Measurements from ENCODE around the gene AATK. TPM values are rescaled to one million over a fixed set of nuclear protein-coding genes. Genes with fewer than 3 reads are reported as not detected.

Gene AATK
- total RNA-seq, 1 experiment from 2014 or later, result 24.2 TPM

GRCh38 chr17:81075307-81075706, 90.7 kb downstream of the AATK start:
- no peak for DNase-seq
- Histone ChIP-seq H3K4me1 (peaks cover 3% of the 10 kb centered on the region; the same call in 1 of the 2 replicates), H3K36me3 (no peaks in the 10 kb centered on the region), H3K27ac (no peak overlapping the region), H3K4me3 (no peak overlapping the region), H3K9me3 (replicated peaks) (no peaks in the 10 kb centered on the region), H3K27me3 (no peaks in the 10 kb centered on the region)

- peaks cover 3% of the 10 kb centered on the region; the same call in 1 of the 2 replicates for H3K4me1 ChIP-seq
- no peak overlapping the region for H3K4me3 ChIP-seq
- H3K27me3 ChIP-seq, result no peaks in the 10 kb centered on the region
- DNase-seq, result no peak
- no peaks in the 10 kb centered on the region for H3K36me3 ChIP-seq
- no peaks in the 10 kb centered on the region for H3K9me3 ChIP-seq (replicated peaks)
- H3K27ac ChIP-seq, result no peak overlapping the region
Observed at GRCh38 chr17:81074875-81075274, 91.1 kb downstream of the AATK start.

- no peak for DNase-seq
- H3K27ac ChIP-seq, result no peak overlapping the region
- no peaks in the 10 kb centered on the region for H3K9me3 ChIP-seq (replicated peaks)
- no peak overlapping the region for H3K4me3 ChIP-seq
- H3K4me1 ChIP-seq, result peaks cover 3% of the 10 kb centered on the region; the same call in 1 of the 2 replicates
- no peaks in the 10 kb centered on the region for H3K36me3 ChIP-seq
- H3K27me3 ChIP-seq, result no peaks in the 10 kb centered on the region
Observed at GRCh38 chr17:81073967-81074839, 91.8 kb downstream of the AATK start.

- no peaks in the 10 kb centered on the region for H3K27me3 ChIP-seq
- H3K27ac ChIP-seq, result no peak overlapping the region
- DNase-seq, result no peak
- peaks cover 13% of the 10 kb centered on the region for H3K4me1 ChIP-seq
- H3K36me3 ChIP-seq, result no peaks in the 10 kb centered on the region
- H3K9me3 ChIP-seq (replicated peaks), result no peaks in the 10 kb centered on the region
- H3K4me3 ChIP-seq, result no peak overlapping the region
Observed at GRCh38 chr17:81071761-81072741, 94.0 kb downstream of the AATK start.

GRCh38 chr17:81070541-81071246, 95.3 kb downstream of the AATK start:
- DNase-seq, result no peak
- peaks cover 27% of the 10 kb centered on the region for H3K4me1 ChIP-seq
- no peak overlapping the region for H3K27ac ChIP-seq
- no peak overlapping the region for H3K4me3 ChIP-seq
- H3K9me3 ChIP-seq (replicated peaks), result no peaks in the 10 kb centered on the region
- H3K36me3 ChIP-seq, result no peaks in the 10 kb centered on the region
- no peaks in the 10 kb centered on the region for H3K27me3 ChIP-seq

GRCh38 chr17:81069135-81069645, 96.8 kb downstream of the AATK start:
- Histone ChIP-seq H3K4me3 (no peak overlapping the region), H3K4me1 (peaks cover 39% of the 10 kb centered on the region), H3K36me3 (no peaks in the 10 kb centered on the region)

GRCh38 chr17:81068411-81069134, 97.4 kb downstream of the AATK start:
- no peaks in the 10 kb centered on the region for H3K27me3 ChIP-seq
- H3K4me1 ChIP-seq, result peaks cover 45% of the 10 kb centered on the region
- no peaks in the 10 kb centered on the region for H3K9me3 ChIP-seq (replicated peaks)
- no peak overlapping the region for H3K4me3 ChIP-seq
- DNase-seq, result no peak
- H3K36me3 ChIP-seq, result no peaks in the 10 kb centered on the region
- H3K27ac ChIP-seq, result no peak overlapping the region

More at GRCh38 chr17:81069135-81069645, 96.8 kb downstream of the AATK start:
- DNase-seq, result no peak
- H3K9me3 ChIP-seq (replicated peaks), result no peaks in the 10 kb centered on the region
- no peaks in the 10 kb centered on the region for H3K27me3 ChIP-seq
- no peak overlapping the region for H3K27ac ChIP-seq

- Histone ChIP-seq H3K27ac (no peak overlapping the region), H3K4me1 (peaks cover 49% of the 10 kb centered on the region), H3K4me3 (no peak overlapping the region), H3K36me3 (no peaks in the 10 kb centered on the region), H3K27me3 (no peaks in the 10 kb centered on the region), H3K9me3 (replicated peaks) (no peaks in the 10 kb centered on the region)
- peak; percentile 90 to 91 for DNase-seq
Observed at GRCh38 chr17:81067391-81067811, 98.6 kb downstream of the AATK start.

Other genes with a start within 250 kb of the AATK start
- 23.5 and 27.6 TPM in 2 replicates for gene CHMP6, start 174.4 kb downstream of the AATK start, total RNA-seq (2014; rRNA removed; shearing (Covaris generic))
- 22.1 and 26.0 TPM in 2 replicates for gene BAIAP2, start 131.1 kb downstream of the AATK start, total RNA-seq (2014; rRNA removed; shearing (Covaris generic))
- gene PVALEF, start 714 bp downstream of the AATK start, total RNA-seq (2014; rRNA removed; shearing (Covaris generic)), result 0.43 and 0.61 TPM in 2 replicates
- gene CEP131, start 56.7 kb upstream of the AATK start, total RNA-seq (2014; rRNA removed; shearing (Covaris generic)), result 31.5 and 33.0 TPM in 2 replicates
- gene TEPSIN, start 72.8 kb upstream of the AATK start, total RNA-seq (2014; rRNA removed; shearing (Covaris generic)), result 21.5 and 29.3 TPM in 2 replicates
- 129 and 132 TPM in 2 replicates for gene NDUFAF8, start 73.1 kb upstream of the AATK start, total RNA-seq (2014; rRNA removed; shearing (Covaris generic))
- 97.0 and 99.8 TPM in 2 replicates for gene SLC38A10, start 129.1 kb upstream of the AATK start, total RNA-seq (2014; rRNA removed; shearing (Covaris generic))
- 17.4 and 20.0 TPM in 2 replicates for gene BAHCC1, start 229.2 kb upstream of the AATK start, total RNA-seq (2014; rRNA removed; shearing (Covaris generic))